Mesodermal cell (in vitro differentiated cells): ENCODE results near the gene ARHGEF7.

ENCODE experiments used
- H3K27ac ChIP-seq: 2 replicates; pipeline ENCODE4 v1.7.0; 2013; ENCODE audit warnings: mild to moderate bottlenecking, low read depth, low read length, moderate library complexity; ENCODE audit not compliant: severe bottlenecking
- H3K36me3 ChIP-seq: 2 replicates; pipeline ENCODE4 v1.7.1; 2013; ENCODE audit warnings: mild to moderate bottlenecking, low read length, moderate library complexity; ENCODE audit not compliant: control insufficient read depth, insufficient read depth
- H3K4me1 ChIP-seq: one replicate; pipeline ENCODE4 v1.7.1; 2013; ENCODE audit warnings: mild to moderate bottlenecking, low read length; ENCODE audit not compliant: insufficient read depth, control insufficient read depth, poor library complexity, severe bottlenecking
- H3K4me3 ChIP-seq: 2 replicates; pipeline ENCODE4 v1.7.0; 2013; ENCODE audit warnings: low read length, control low read depth, mild to moderate bottlenecking; ENCODE audit not compliant: insufficient read depth, poor library complexity, severe bottlenecking; ENCODE audit errors: extremely low read depth
- H3K9me3 ChIP-seq: 2 replicates; pipeline ENCODE4 v1.7.1; 2013; ENCODE audit warnings: mild to moderate bottlenecking, low read length, moderate library complexity; ENCODE audit not compliant: control insufficient read depth
- WGBS, 2 experiments: methylation state at CpG; one replicate each; pipeline ENCODE4 v1.1.5; 2013; ENCODE audit warnings: missing lambda C conversion rate in 2 of 2; ENCODE audit not compliant: insufficient coverage in 2 of 2; 5-methylcytosine and 5-hydroxymethylcytosine counted together

The ARHGEF7 gene

DNA sequence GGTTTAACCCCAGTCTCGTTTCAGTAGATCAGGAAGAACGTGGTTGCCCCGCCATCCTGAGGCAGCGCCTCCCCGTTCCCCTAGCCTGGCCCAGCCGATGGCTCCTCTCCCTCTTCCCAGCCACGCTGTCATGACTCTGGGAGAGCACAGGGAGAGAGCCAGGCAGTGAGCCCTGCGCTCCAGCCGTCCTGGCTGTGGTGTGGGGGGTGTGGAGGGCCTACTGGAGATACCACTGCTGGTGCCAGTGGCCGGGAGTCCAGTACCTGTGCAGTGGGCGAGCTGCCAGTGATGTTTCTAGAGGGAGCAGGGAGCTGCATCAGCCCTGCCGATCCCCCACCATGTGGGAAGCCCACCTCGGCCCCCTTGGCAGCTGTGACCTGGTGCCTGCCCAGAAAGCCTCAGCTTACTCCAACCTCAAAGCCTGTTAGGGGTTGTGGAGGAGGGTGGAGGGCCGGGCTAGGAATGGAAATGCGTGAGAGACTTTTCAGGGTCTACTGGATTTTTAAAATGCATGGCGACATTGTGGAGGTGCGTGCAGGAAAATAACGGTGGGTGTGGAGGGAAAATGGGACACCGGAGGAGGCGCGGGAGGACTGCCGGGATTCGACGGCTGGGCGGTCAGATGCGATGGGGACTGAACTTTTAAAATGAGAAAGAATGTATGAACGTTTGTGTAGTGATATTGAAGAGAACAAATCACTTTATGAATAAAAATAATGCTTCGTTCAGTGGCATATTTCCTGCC lies 210.2 kb downstream of the ARHGEF7 start:
- H3K4me1 ChIP-seq = no peaks in the 10 kb centered on the region
- H3K9me3 ChIP-seq = no peaks in the 10 kb centered on the region
- H3K4me3 ChIP-seq = no peak overlapping the region
- H3K27ac ChIP-seq = no peak overlapping the region
- 91 to 92% methylated on average over 23 to 25 of the region's 28 CpGs for WGBS, 2 experiments
- no peaks in the 10 kb centered on the region for H3K36me3 ChIP-seq

DNA sequence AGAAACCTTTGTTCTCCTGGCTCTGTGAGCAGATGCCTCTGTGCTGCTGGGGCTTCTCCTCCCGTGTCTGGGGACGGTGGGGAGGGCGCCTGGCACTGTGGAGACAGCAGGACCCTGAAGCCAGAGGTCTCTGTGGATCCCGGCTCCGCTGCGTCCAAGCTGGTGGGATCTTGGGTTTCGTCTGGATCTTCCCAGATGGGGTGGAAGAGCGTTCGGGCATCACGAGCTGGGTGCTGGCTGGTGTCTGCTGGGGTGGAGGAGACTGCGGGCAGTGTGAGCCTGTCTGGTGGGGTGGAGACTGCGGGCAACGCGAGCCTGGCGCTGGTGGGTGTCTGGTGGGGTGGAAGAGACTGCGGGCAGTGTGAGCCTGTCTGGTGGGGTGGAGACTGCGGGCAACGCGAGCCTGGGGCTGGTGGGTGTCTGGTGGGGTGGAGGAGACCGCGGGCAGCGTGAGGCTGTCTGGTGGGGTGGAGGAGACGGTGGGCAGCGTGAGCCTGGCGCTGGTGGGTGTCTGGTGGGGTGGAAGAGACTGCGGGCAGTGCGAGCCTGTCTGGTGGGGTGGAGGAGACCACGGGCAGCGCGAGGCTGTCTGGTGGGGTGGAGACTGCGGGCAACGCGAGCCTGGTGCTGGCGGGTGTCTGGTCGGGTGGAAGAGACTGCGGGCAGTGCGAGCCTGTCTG lies 211.0 kb downstream of the ARHGEF7 start:
- no peak overlapping the region for H3K4me3 ChIP-seq
- H3K36me3 ChIP-seq = no peaks in the 10 kb centered on the region
- no peaks in the 10 kb centered on the region for H3K9me3 ChIP-seq
- no peaks in the 10 kb centered on the region for H3K4me1 ChIP-seq
- no peak overlapping the region for H3K27ac ChIP-seq
- 90 to 91% methylated on average over 18 to 25 of the region's 37 CpGs for WGBS, 2 experiments

DNA sequence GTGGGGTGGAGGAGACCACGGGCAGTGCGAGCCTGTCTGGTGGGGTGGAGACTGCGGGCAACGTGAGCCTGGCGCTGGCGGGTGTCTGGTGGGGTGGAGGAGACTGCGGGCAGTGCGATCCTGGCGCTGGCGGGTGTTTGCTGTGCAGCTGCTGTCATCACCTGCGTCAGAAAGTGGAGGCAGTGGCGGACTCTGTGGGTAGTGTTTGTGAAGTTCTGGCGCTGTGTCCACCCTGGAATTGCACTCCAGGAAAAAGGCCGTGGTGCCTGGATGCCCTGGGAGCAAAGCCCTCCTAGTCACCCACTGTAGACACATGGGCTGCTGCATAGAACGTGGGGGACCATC lies 211.5 kb downstream of the ARHGEF7 start:
- H3K4me3 ChIP-seq = no peak overlapping the region
- H3K36me3 ChIP-seq = no peaks in the 10 kb centered on the region
- H3K4me1 ChIP-seq = no peaks in the 10 kb centered on the region
- H3K27ac ChIP-seq = no peak overlapping the region
- no peaks in the 10 kb centered on the region for H3K9me3 ChIP-seq
- WGBS, 2 experiments = 88 to 93% methylated on average over 14 to 15 of the region's 15 CpGs

DNA sequence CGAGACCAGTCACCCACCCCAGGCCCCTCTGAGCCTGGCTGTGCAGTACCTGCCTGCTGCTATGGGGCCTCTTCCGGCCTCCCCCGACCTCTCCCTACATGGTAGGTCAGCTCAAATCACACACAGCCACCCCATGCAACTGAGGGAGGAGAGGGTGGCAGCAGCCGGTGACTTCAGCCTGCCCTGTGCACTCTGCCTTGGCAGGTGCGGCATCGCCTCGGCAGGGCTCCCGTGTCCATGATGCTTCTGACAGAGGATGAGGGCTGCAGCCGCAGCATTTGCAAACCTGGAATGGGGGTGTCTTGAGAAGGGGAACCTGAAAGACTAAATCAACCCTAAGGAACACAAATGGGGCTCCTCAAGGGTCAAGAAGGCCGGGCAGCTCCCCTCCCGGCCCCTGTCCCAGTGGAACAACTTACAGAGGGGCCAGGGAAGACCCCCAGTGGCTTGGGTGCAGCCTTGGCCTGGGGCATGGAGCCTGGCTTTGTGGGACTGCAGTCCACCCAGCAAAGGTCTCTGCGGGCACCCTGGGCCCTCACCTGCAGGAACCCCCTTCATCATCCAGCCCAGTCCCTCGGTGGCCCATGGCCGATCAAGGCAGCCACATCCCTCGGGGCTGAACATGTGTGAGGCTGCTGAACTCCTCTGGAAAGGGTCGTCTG lies 212.0 kb downstream of the ARHGEF7 start:
- Histone ChIP-seq H3K9me3 (no peaks in the 10 kb centered on the region), H3K27ac (no peak overlapping the region), H3K36me3 (no peaks in the 10 kb centered on the region), H3K4me3 (no peak overlapping the region), H3K4me1 (no peaks in the 10 kb centered on the region)
- 86 to 90% methylated on average over 8 to 14 of the region's 16 CpGs for WGBS, 2 experiments

GRCh38 chr13:111327730-111328573 lies 212.8 kb downstream of the ARHGEF7 start:
- Histone ChIP-seq H3K4me1 (no peaks in the 10 kb centered on the region), H3K9me3 (no peaks in the 10 kb centered on the region), H3K27ac (no peak overlapping the region), H3K4me3 (no peak overlapping the region), H3K36me3 (no peaks in the 10 kb centered on the region)
- 89 to 92% methylated on average over 18 to 19 of the region's 32 CpGs for WGBS, 2 experiments

DNA sequence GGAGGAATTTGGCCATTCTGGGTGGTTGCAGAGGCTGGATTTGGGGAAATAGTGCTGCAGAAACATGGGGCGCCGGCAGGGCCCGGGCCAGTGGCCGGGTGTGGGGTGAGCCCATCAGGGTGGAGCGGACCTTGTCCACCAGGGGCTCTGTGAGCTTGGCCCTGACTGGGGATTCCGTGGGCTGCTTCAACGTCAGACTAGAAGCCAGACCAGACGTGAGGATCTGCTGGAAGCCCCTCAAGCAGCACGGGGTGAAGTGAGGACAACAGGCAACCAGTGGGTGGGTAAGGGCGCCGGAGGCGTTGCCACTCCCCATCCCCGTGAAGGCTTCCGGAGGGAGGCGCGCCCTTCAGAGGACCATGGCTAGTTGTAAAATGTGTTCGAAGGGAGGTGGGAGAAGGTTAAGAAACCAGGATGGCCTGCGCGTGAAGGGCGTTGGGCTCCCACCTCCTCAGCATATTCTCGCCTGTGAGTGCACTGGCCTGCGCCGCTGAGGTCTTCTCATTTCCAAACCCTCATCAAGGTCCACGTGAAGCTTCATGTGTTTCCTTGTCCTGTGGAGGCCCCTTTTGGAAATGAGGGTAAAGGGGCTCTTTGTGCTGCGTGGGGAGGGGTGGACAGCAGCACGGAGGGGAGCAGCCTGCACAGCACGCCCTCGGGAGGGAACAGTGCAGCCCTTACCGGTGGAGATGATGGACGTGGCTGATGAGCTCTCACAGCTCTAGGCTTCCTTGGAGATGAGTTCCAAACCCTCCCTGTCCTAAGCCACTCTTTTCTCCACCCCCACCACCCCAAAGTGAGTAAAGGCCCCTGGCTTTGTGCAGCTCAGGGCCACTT lies 213.7 kb downstream of the ARHGEF7 start:
- WGBS, 2 experiments = 87 to 90% methylated on average over 28 to 29 of the region's 30 CpGs
- H3K27ac ChIP-seq = no peak overlapping the region
- no peaks in the 10 kb centered on the region for H3K4me1 ChIP-seq
- no peaks in the 10 kb centered on the region for H3K36me3 ChIP-seq
- H3K4me3 ChIP-seq = no peak overlapping the region
- no peaks in the 10 kb centered on the region for H3K9me3 ChIP-seq

DNA sequence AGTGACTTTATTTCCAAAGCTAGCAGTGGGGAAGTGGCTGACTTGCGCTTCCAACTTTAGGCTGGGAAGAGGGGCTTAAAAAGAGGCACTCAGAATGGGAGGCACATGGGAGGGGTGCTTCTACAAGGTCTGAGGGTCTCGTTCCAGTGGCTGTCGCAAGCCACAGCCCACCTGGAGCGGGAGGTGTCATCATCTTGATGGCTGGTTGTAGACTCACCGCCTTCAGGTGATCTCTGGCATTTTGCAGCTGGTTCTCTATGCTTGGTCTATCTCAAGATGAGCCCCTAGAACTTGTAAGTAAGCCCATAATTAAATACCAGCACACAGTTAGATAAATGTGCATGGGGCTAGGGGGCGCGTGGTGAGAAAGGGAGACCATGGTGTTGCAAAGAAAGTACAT lies 214.5 kb downstream of the ARHGEF7 start:
- Histone ChIP-seq H3K27ac (no peak overlapping the region), H3K4me1 (no peaks in the 10 kb centered on the region), H3K4me3 (no peak overlapping the region), H3K36me3 (no peaks in the 10 kb centered on the region), H3K9me3 (peaks cover under 1% of the 10 kb centered on the region)
- 94 to 100% methylated on average over 3 to 5 of the region's 7 CpGs for WGBS, 2 experiments

- 89 to 92% methylated on average over 8 to 9 of the region's 11 CpGs for WGBS, 2 experiments
- Histone ChIP-seq H3K9me3 (peaks cover 2% of the 10 kb centered on the region), H3K4me1 (no peaks in the 10 kb centered on the region), H3K27ac (no peak overlapping the region), H3K36me3 (no peaks in the 10 kb centered on the region), H3K4me3 (no peak overlapping the region)
Observed at GRCh38 chr13:111330066-111330610, 215.0 kb downstream of the ARHGEF7 start.

- Histone ChIP-seq H3K36me3 (no peaks in the 10 kb centered on the region), H3K4me1 (peaks cover 7% of the 10 kb centered on the region), H3K9me3 (peaks cover 2% of the 10 kb centered on the region), H3K4me3 (no peak overlapping the region), H3K27ac (no peak overlapping the region)
- 86 to 100% methylated on average over 3 to 4 of the region's 5 CpGs for WGBS, 2 experiments
Observed at GRCh38 chr13:111335298-111335697, 220.2 kb downstream of the ARHGEF7 start.
